Endodermal cell (in vitro differentiated cells): Measurements from ENCODE around the gene JAG2. TPM values are rescaled to one million over a fixed set of nuclear protein-coding genes. Genes with fewer than 3 reads are reported as not detected.

Experiments
- DNase-seq: peaks from one replicate; pipeline ENCODE4 v3.0.0-alpha.2; 2017
- H3K27ac ChIP-seq: 2 replicates; pipeline ENCODE4 v1.5.1; 2013; ENCODE audit warnings: mild to moderate bottlenecking, low read depth, low read length, moderate library complexity
- H3K27me3 ChIP-seq: 2 replicates; pipeline ENCODE4 v1.6.1; 2013; ENCODE audit warnings: mild to moderate bottlenecking, low read length, moderate library complexity; ENCODE audit not compliant: insufficient read depth, control insufficient read depth, poor library complexity, severe bottlenecking
- H3K36me3 ChIP-seq: 2 replicates; pipeline ENCODE4 v1.7.0; 2013; ENCODE audit warnings: mild to moderate bottlenecking, low read length, moderate library complexity; ENCODE audit not compliant: control insufficient read depth, insufficient read depth
- H3K4me1 ChIP-seq: one replicate; pipeline ENCODE4 v1.7.0; 2013; ENCODE audit warnings: low read length; ENCODE audit not compliant: control insufficient read depth, insufficient read depth
- H3K4me3 ChIP-seq: 2 replicates; pipeline ENCODE4 v1.5.1; 2013; ENCODE audit warnings: mild to moderate bottlenecking, low read length, moderate library complexity
- H3K9ac ChIP-seq: 2 replicates; pipeline ENCODE4 v1.6.1; 2013; ENCODE audit warnings: mild to moderate bottlenecking, low read length, moderate library complexity; ENCODE audit not compliant: poor library complexity, severe bottlenecking; ENCODE audit errors: extremely low read depth
- H3K9me3 ChIP-seq: 2 replicates; pipeline ENCODE4 v1.6.1; 2013; ENCODE audit warnings: mild to moderate bottlenecking, low read length, moderate library complexity; ENCODE audit not compliant: control insufficient read depth
- H3K27ac Mint-ChIP-seq: 2 replicates; pipeline ENCODE4 v1.8.0; 2020; ENCODE audit warnings: mixed read lengths
- H3K27me3 Mint-ChIP-seq: 2 replicates; pipeline ENCODE4 v1.8.0; 2021; ENCODE audit warnings: mild to moderate bottlenecking, mixed read lengths; ENCODE audit not compliant: insufficient read depth
- H3K36me3 Mint-ChIP-seq: 2 replicates; pipeline ENCODE4 v1.8.0; 2020; ENCODE audit warnings: low read depth, mixed read lengths
- H3K4me1 Mint-ChIP-seq: 2 replicates; pipeline ENCODE4 v1.8.0; 2020; ENCODE audit warnings: mixed read lengths
- H3K4me3 Mint-ChIP-seq: 2 replicates; pipeline ENCODE4 v1.8.0; 2020; ENCODE audit warnings: mild to moderate bottlenecking, moderate library complexity, mixed read lengths
- H3K9me3 Mint-ChIP-seq: 2 replicates; pipeline ENCODE4 v1.8.0; 2020; ENCODE audit warnings: mild to moderate bottlenecking, mixed read lengths
- WGBS, 2 experiments: methylation state at CpG; one replicate each; pipeline versions ENCODE4 v1.1.5 to v1.1.7; 2013; ENCODE audit warnings: missing lambda C conversion rate in 2 of 2, mixed read lengths in 1 of 2; ENCODE audit not compliant: insufficient coverage in 1 of 2, insufficient read length in 1 of 2; 5-methylcytosine and 5-hydroxymethylcytosine counted together
- total RNA-seq, 2 donors: library from RNA; stranded (reverse); fragmentation: NEBNext Ultra II Directional in 1 of 2; extraction: Animal tissue kit (Norgen Biotek cat#: 25700) in 1 of 2; gene quantifications; 2 replicates in 1 of 2; 3 replicates in 1 of 2; pipeline ENCODE4 v1.2.1, GENCODE V29; 2021
- TF ChIP-seq, protein P1 (sequence below): fragments of 200-600 bp; sonication (generic); conservative IDR thresholded peaks from 2 replicates; pipeline ENCODE4 v1.5.0; 2021; ENCODE audit warnings: antibody characterized with exemption, mild to moderate bottlenecking

The JAG2 gene
- total RNA-seq, 2 donors from 2014 or later, result 6.4 TPM

DNA sequence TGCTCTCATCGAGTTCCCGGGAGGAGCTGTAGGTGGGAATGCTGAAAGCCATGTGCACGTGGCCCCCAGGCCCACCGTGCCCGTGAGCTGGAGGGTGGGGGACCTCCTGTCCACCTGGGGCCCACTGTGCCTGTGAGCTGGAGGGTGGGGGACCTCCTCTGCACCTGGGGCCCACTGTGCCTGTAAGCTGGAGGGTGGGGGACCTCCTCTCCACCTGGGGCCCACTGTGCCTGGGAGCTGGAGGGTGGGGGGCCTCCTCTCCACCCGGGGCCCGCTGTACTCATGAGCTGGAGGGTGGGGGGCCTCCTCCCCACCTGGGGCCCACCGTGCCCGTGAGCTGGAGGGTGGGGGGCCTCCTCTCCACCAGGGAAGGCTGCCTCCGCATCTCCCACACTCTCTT, 26.5 kb upstream of the JAG2 start:
- Histone ChIP-seq H3K9me3 (no peaks in the 10 kb centered on the region), H3K4me1 (peaks cover 10% of the 10 kb centered on the region), H3K27me3 (no peaks in the 10 kb centered on the region), H3K9ac (no peak overlapping the region), H3K36me3 (no peaks in the 10 kb centered on the region), H3K27ac (no peak overlapping the region), H3K4me3 (no peak overlapping the region)
- Mint-ChIP-seq H3K4me3 (no peak overlapping the region), H3K27me3 (peaks cover 25% of the 10 kb centered on the region), H3K9me3 (no peaks in the 10 kb centered on the region), H3K27ac (no peak overlapping the region), H3K4me1 (peaks cover 7% of the 10 kb centered on the region), H3K36me3 (no peaks in the 10 kb centered on the region)
- no peak for DNase-seq
- WGBS, 2 experiments, result 86 to 93% methylated on average over 3 to 10 of the region's 10 CpGs
- TF ChIP-seq, protein P1, sequence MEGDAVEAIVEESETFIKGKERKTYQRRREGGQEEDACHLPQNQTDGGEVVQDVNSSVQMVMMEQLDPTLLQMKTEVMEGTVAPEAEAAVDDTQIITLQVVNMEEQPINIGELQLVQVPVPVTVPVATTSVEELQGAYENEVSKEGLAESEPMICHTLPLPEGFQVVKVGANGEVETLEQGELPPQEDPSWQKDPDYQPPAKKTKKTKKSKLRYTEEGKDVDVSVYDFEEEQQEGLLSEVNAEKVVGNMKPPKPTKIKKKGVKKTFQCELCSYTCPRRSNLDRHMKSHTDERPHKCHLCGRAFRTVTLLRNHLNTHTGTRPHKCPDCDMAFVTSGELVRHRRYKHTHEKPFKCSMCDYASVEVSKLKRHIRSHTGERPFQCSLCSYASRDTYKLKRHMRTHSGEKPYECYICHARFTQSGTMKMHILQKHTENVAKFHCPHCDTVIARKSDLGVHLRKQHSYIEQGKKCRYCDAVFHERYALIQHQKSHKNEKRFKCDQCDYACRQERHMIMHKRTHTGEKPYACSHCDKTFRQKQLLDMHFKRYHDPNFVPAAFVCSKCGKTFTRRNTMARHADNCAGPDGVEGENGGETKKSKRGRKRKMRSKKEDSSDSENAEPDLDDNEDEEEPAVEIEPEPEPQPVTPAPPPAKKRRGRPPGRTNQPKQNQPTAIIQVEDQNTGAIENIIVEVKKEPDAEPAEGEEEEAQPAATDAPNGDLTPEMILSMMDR, result no peak

DNA sequence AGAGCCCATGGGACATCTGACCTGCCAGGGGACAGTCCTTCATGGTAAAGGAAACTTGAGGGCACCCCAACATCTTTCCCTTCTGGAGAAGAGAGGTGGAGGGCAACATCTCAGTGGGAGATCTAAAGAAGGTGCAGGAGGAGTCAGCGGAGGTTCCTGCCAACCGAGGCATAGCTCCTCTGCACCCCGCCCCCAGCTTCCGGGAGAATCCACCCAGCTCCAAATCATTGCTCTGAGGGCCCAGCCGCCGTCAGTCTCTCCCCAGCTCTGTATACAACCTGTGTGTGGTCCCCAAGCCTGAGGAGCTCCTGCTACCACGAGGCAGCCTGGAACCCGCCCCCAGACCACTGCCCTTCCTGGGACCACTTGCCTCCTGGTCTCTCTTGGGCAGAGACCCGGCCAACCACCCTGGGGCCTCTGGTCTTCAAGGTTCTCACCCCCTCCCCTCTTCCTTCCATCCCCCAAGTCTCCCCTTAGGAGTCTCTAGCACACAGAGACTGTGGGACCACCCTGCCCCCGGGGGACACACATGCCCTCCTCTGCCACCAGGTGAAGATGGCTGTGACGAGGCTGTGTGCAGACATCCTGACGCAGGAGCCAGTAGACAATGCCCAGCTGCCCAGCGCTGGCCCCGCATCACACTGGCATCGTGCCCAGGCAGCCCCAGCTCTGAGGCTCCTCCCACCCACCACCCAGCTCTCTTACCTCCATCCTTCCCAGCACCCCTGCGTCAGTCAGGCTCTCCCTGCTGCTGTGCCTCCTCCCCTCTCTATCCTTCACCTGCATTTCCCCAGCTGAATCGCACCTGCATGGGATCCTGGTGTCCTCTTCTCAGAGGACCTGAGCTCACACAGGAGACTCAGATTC, 25.6 kb upstream of the JAG2 start:
- Histone ChIP-seq H3K27me3 (no peaks in the 10 kb centered on the region), H3K9ac (no peak overlapping the region), H3K4me1 (peaks cover 10% of the 10 kb centered on the region), H3K4me3 (no peak overlapping the region), H3K36me3 (no peaks in the 10 kb centered on the region), H3K9me3 (no peaks in the 10 kb centered on the region), H3K27ac (no peak overlapping the region)
- TF ChIP-seq, protein P1, result no peak
- H3K27ac Mint-ChIP-seq, result no peak overlapping the region
- no peaks in the 10 kb centered on the region for H3K9me3 Mint-ChIP-seq
- WGBS, 2 experiments, result 88 to 90% methylated on average over 9 to 17 of the region's 17 CpGs
- H3K4me1 Mint-ChIP-seq, result peaks cover 7% of the 10 kb centered on the region
- no peaks in the 10 kb centered on the region for H3K36me3 Mint-ChIP-seq
- H3K27me3 Mint-ChIP-seq, result peaks cover 30% of the 10 kb centered on the region
- DNase-seq, result no peak
- no peak overlapping the region for H3K4me3 Mint-ChIP-seq

- peaks cover 7% of the 10 kb centered on the region for H3K4me1 Mint-ChIP-seq
- peaks cover 4% of the 10 kb centered on the region for H3K9me3 ChIP-seq
- WGBS, 2 experiments, result 71 to 84% methylated on average over 8 to 28 of the region's 29 CpGs
- peaks cover 8% of the 10 kb centered on the region for H3K9me3 Mint-ChIP-seq
- H3K9ac ChIP-seq, result no peak overlapping the region
- H3K4me1 ChIP-seq, result peaks cover 10% of the 10 kb centered on the region
- H3K4me3 Mint-ChIP-seq, result no peak overlapping the region
- no peaks in the 10 kb centered on the region for H3K27me3 ChIP-seq
- no peaks in the 10 kb centered on the region for H3K36me3 Mint-ChIP-seq
- TF ChIP-seq, protein P1, result no peak
- no peak overlapping the region for H3K27ac Mint-ChIP-seq
- H3K27me3 Mint-ChIP-seq, result peaks cover 32% of the 10 kb centered on the region
- H3K4me3 ChIP-seq, result no peak overlapping the region
- H3K27ac ChIP-seq, result no peak overlapping the region
- no peaks in the 10 kb centered on the region for H3K36me3 ChIP-seq
- DNase-seq, result no peak
Measured at GRCh38 chr14:105192866-105193731, 24.5 kb upstream of the JAG2 start.
